Transverse colon (tissue), 4 donors: ENCODE results near the gene ZCCHC8.

Experiments used
- CTCF ChIP-seq, 5 experiments: fragments of 200-600 bp in 3 of 5; fragments of 450-650 bp in 2 of 5; sonication (generic) in 3 of 5; IDR thresholded peaks; 1 replicate in 2 of 5; 2 replicates in 3 of 5; pipeline ENCODE4 v1.5.1; 2016 to 2017; ENCODE audit warnings: antibody characterized with exemption in 5 of 5, inconsistent platforms in 3 of 5, mild to moderate bottlenecking in 2 of 5, moderate library complexity in 1 of 5
- EP300 ChIP-seq: sonication (generic); formaldehyde crosslinking; IDR thresholded peaks from one replicate; pipeline ENCODE4 v1.6.1; 2017; ENCODE audit warnings: antibody characterized with exemption, low read depth
- POLR2A ChIP-seq: fragments of 450-650 bp; IDR thresholded peaks from one replicate; pipeline ENCODE4 v1.6.1; 2016; ENCODE audit warnings: antibody characterized with exemption, mild to moderate bottlenecking, moderate library complexity
- POLR2AphosphoS5 ChIP-seq, 3 donors: sonication (generic); formaldehyde crosslinking; IDR thresholded peaks; one replicate each; pipeline ENCODE4 v1.6.1; 2016; ENCODE audit warnings: antibody characterized with exemption in 3 of 3

GRCh38 chr12:122513660-122514059 lies 12.9 kb upstream of the ZCCHC8 start:
- TF ChIP-seq CTCF (IDR thresholded peaks at IDR 0.05) (no peak), EP300 (no peak), POLR2AphosphoS5 (IDR thresholded peaks at IDR 0.05) (no peak), POLR2A (no peak)
